Stimulated activated CD4-positive, alpha-beta T cell treated with anti-CD3 and anti-CD28 coated beads, Interleukin-1b, Interleukin-23, amount 100 ng/mL, for 4 hours (primary cell): ENCODE measurements around the gene FTCDNL1.

Experiments used
- DNase-seq, 2 donors: peaks; one replicate each; pipeline ENCODE4 v3.0.0-alpha.2; 2020; ENCODE audit warnings: low read depth in 2 of 2

Gene FTCDNL1

GRCh38 chr2:199791326-199791725 is 59.7 kb downstream of the FTCDNL1 start:
- DNase-seq, result no peak

GRCh38 chr2:199784512-199784911 is 66.5 kb downstream of the FTCDNL1 start:
- no peak for DNase-seq

DNA sequence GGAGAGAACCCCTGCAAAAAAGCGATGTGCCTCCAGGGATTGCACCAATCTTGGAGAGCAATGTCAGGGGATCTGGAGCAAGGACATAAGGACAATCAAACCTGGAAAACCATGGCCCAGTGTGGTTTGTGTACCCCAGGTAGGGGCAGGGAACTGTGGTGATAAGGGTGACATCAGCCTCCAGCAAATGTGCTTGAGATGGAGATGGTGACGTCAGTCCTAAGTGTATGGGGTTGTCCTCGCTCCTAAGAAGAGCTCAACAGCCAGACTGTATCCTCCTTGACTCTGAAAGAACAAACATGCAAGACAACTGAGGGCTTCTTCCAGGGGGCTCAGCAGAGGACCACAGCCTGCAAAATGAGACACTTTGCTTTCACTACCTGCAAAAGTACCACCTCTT is 71.4 kb downstream of the FTCDNL1 start:
- DNase-seq, result no peak

DNA sequence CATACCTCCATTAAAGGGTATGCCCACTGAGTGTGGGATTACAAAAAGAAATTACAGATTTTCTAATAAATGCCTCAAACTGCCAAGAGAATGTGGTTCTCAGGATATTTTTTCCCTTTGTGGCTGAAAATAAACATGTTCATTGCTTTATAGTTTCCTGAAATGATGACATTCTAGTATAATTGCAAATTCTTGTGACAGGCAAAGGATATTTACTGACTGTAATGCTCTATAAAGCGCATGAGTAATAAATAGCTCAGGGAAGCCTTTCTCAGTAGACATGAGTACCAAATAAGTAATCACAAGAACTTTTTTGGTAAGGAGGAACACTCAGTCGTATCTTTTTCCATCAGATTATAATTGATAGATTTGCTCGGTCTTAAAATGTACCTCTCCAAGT is 72.3 kb downstream of the FTCDNL1 start:
- no peak for DNase-seq

DNA sequence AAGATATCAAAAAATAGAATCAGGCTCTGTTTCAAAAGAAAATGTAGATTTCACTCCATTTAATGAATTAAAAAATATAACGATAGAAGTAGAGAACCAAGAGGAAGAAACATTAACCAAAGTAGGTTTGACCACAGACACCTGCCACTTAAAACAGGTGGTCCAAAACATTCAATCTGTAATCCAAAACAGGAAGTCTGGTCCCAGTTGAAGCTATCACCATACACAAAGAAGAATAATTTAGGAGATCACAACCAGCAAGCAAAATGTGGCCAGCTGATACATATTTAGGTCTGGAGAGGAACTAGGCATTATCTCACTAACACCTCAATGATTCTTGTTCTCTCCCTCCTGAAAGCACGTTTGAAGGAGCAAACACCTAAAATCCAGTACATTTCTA is 73.1 kb downstream of the FTCDNL1 start:
- DNase-seq, result no peak

- no peak for DNase-seq
Measured at GRCh38 chr2:199777315-199777714, 73.7 kb downstream of the FTCDNL1 start.

DNA sequence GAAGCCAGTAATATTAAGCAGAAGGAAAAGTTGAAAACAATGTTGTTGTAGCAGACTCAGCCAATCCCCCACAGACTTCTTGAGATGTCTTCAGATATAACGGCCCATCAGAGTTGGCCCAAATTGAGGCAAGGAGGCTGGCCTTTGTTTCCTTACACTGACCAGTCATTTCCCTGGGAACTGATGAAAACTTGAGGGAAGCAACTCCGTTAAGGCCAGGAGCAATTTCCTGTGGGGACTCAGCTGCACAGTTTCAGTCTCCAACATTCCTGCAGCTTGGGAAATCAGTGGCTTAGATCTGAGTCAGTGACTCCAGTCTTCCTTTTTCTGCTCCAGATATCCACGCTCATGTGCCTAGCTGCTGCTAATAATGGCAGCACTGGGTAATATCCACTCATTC is 75.7 kb downstream of the FTCDNL1 start:
- DNase-seq, result no peak

DNA sequence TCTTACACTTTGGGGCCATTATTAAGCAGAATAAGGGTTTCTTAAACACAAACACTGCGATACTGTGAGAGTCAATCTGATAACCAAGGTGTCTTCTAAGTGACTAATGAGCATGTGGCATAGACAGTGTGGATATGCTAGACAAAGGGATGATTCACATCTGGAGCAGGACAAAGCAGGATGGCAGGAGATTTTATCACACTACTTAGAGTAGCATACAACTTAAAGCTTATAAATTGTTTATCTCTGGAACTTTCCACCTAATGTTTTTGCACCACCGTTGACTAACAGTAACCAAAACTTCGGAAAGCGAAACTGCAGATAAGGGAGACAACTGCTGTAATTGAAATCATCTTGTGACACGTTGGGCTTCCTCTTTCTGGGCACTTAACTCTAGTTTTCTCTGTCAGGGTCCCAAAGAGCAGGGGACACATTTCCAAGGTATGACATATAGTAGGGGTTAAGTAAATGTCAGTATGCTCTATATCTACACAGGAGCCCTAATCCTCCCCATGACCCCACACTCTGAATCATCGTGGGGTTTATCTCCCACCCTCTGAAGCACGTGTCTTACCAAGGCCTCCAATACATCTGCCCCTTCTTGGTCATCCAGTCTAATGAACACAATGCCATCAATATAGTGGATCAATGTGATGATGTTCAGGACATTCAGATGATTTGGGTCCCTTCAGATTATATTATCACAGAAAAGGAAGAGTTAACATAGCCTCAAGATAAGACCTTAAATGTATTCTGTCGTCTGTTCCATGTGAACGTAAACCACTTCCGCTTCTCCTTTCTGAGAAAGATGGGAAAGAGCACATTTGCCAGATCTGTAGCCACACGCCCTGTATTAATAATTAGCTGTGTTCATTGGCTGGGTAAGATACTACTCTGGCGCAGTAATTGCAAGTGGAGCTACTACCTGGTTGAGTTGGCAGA is 78.7 kb downstream of the FTCDNL1 start:
- DNase-seq, result no peak

GRCh38 chr2:199770716-199771115 is 80.3 kb downstream of the FTCDNL1 start:
- no peak for DNase-seq

DNA sequence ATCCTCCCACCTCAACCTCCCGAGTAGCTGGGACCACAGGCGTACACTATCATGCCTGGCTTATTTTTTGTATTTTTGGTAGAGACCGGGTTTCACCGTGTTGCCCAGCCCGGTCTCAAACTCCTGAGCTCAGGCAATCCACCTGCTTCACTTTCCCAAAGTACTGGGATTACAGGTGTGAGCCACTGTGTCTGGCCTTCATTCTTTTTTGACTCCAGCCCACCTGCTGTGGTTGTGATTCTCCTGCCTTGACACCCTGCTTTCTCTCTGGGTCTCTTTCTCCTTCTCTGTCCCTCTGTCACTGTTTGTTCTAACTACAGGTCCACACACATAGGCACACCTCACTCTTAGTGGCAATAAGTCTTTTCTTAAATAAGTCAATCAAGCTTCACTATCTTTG is 85.3 kb downstream of the FTCDNL1 start:
- DNase-seq, result no peak

GRCh38 chr2:199764273-199764800 is 86.7 kb downstream of the FTCDNL1 start:
- no peak for DNase-seq

DNA sequence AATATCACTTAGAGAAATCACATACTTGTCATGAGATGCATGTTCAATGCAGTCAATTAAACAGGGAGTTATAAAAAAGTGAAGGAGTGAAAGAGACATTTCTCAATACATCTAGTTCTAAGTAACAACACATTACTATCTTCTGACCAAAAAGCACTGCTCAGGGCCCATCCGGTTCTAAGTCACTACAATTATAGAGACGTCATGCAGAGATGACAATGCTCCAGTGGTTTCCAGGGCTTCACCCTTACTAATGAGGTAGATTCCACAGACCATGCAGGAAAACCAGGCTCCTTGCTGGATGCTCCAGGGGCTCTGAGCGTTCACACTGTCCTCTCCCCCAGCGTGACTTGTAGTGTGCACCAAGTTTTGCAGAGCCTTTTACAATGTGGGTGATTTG is 88.0 kb downstream of the FTCDNL1 start:
- no peak for DNase-seq

DNA sequence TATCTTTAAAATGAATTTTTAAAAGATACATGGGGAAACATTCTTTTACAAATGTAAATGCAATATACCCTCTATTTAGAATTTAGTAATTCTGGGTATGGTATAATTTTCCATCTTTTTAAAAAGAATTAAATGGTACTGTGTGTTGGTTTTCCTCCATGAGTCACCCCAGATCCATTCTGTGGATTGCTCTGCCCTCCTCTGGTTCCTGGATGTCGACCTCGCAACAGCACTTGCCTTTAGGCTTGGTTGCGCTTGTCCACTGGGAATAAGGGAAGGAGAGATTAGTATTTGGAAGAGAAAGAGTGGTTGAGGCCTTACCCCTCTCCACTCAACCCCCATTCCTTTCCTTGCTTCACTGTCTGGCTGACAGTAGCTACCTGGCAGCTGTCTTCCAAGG is 90.4 kb downstream of the FTCDNL1 start:
- DNase-seq, result no peak

DNA sequence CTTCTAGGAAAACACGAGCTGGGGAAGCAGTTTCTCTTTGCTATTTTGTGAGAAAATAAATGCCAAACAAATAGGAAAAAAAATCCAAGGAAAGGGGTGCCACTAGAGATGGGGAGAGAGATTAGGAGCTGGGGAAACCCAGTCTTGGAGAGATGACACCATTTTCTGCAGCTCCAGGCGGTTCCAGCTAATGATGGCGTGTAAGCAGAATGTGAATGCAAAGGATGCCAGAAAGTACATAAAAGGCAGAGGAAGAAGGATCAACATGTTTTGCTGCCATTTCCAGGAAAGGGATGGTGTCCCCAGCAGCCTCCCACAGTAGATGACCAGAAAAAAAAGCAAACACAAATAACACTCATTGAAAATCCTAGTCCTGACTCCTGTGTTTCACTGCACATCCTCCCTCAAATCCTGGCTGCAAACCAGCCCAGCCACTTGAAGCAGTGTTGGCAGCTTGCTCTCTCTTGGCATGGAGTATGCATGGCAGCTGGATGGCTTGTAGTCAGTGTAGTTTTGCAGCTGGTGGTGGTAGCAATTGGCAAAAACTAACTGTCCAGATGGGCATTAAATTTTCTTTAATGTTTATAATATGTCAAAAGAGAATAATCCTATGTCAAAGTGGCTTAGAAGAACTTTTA is 93.6 kb downstream of the FTCDNL1 start:
- no peak for DNase-seq

GRCh38 chr2:199756743-199757142 is 94.2 kb downstream of the FTCDNL1 start:
- no peak for DNase-seq

DNA sequence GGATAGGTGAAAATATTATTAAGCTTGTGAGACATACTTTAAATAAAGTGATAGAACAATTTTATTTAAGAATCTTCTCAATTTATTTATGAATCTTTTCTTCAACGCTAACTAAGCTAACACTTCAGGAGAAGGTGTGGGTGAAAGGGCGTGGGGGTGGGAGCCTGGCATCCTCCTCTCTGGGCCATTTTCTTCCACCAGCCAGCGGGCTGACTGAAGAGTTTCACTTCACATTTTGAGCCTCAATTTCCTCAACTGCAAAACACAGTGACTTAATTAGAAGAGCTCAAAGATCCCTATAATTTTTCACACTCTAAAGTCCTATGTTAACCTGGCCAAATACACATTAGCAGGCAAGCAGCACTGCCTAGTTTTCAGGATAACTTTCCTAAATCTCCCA is 94.8 kb downstream of the FTCDNL1 start:
- no peak for DNase-seq

DNA sequence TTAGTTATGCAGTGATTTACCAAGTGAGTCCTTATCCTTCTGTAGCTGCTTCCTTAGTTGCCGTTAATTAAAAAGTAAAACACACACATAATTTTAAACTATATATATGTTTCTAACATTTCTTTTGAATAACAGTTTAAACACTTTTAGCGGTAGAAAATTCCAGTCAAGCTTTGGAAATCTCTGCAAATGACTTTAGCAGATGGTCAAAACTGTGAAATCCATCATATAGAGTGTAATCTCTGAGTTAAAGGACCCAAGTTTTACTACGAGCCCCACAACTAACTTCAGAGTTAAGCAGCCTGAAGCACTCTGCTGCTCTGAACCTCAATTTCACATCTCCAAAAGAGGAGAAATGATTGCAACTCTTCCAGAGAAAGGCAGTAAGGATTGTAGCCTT is 96.2 kb downstream of the FTCDNL1 start:
- DNase-seq, result no peak

- DNase-seq, result no peak
Measured at GRCh38 chr2:199751492-199752120, 99.4 kb downstream of the FTCDNL1 start.

DNA sequence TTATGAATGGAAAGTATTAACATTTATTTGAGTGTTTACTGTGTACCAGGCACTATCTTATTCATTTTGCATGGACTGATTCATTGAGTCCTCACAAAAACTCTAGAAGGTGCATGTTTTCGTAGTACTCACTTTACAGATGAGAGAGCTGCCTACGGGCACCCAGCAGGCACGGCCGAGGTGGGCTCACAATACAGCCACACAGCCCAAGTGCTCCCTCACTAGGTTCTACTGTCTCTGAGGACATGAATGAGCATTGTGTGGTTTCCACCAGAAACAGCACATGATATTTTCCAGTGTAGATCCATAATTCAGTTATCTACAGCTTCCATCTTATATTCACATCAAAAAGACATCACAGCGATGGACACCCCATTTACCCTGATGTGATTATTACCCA is 101.4 kb downstream of the FTCDNL1 start:
- no peak for DNase-seq

- no peak for DNase-seq
Measured at GRCh38 chr2:199744724-199745123, 106.3 kb downstream of the FTCDNL1 start.

- no peak for DNase-seq
Measured at GRCh38 chr2:199744260-199744659, 106.7 kb downstream of the FTCDNL1 start.

GRCh38 chr2:199743415-199744120 is 107.4 kb downstream of the FTCDNL1 start:
- no peak for DNase-seq
